ENCODE measurements around the gene STX12.

The STX12 gene

GRCh38 chr1:27872059-27872801, 99.2 kb downstream of the STX12 start, which contains the start of gene THEMIS2:
THEMIS2 (plus strand) TSS chr1:27872544; CDS start chr1:27872572, 28 bp downstream.
- DNase-seq = peak; percentile 67

GRCh38 chr1:27872802-27873551, 100.0 kb downstream of the STX12 start:
- DNase-seq = no peak

GRCh38 chr1:27873671-27874384, 100.8 kb downstream of the STX12 start:
- DNase-seq = no peak

Measured in CD4-positive, alpha-beta T cell treated with Interleukin-4 for 4 hours (primary cell).